CD4-positive, alpha-beta T cell (primary cell): ENCODE measurements around the gene RPS18. TPM values are rescaled to one million over a fixed set of nuclear protein-coding genes. Genes with fewer than 3 reads are reported as not detected.
"Not testable (repeated sequence)": the region's sequence is repeated elsewhere in the genome, so short reads cannot be mapped to it uniquely, and the experiment has no call there.

ENCODE experiments used
- ATAC-seq: fragments of 200-7000 bp; cut with Tn5 transposase; one replicate; pipeline ENCODE4 v1.10.0; 2022; ENCODE audit warnings: mild to moderate bottlenecking; ENCODE audit not compliant: poor library complexity
- CTCF ChIA-PET: fragments of 350-600 bp; sonication (Branson Sonifier 250); formaldehyde crosslinking; loops from one replicate; lab custom pipeline; 2021; ENCODE audit warnings: antibody characterized with exemption, inconsistent platforms; lab: Charles Lee
- POLR2A ChIA-PET: fragments of 350-600 bp; sonication (Branson Sonifier 250); formaldehyde crosslinking; loops from one replicate; lab custom pipeline; 2021; ENCODE audit warnings: antibody characterized with exemption, inconsistent platforms; lab: Charles Lee
- DNase-seq, 14 experiments: peaks; one replicate each; pipeline ENCODE4 v3.0.0-alpha.2; 2013 to 2020; ENCODE audit warnings: mixed read lengths in 2 of 14
- H3K27ac ChIP-seq, 2 donors: one replicate each; pipeline versions ENCODE4 v1.5.1 to v1.7.0; 2013; ENCODE audit warnings: low read length in 2 of 2, low read depth in 1 of 2, mild to moderate bottlenecking in 1 of 2
- H3K27me3 ChIP-seq, 2 experiments: 1 replicate in 1 of 2; 2 replicates in 1 of 2; pipeline versions ENCODE4 v1.6.1 to v1.7.0; 2013; ENCODE audit warnings: low read length in 2 of 2, control low read depth in 1 of 2, mild to moderate bottlenecking in 1 of 2, moderate library complexity in 1 of 2; ENCODE audit not compliant: insufficient read depth in 2 of 2, control insufficient read depth in 1 of 2
- H3K36me3 ChIP-seq: one replicate; pipeline ENCODE4 v1.6.1; 2013; ENCODE audit warnings: low read length, control low read depth; ENCODE audit not compliant: insufficient read depth
- H3K4me1 ChIP-seq: one replicate; pipeline ENCODE4 v1.6.1; 2013; ENCODE audit warnings: low read length, control low read depth; ENCODE audit not compliant: insufficient read depth
- H3K4me3 ChIP-seq: one replicate; pipeline ENCODE4 v1.5.1; 2013; ENCODE audit warnings: mild to moderate bottlenecking, low read length, moderate library complexity
- H3K9me3 ChIP-seq, 2 experiments: 1 replicate in 1 of 2; 2 replicates in 1 of 2; pipeline versions ENCODE4 v1.6.1 to v1.7.0; 2013; ENCODE audit warnings: low read length in 2 of 2, mild to moderate bottlenecking in 2 of 2, control low read depth in 1 of 2, moderate library complexity in 1 of 2; ENCODE audit not compliant: control insufficient read depth in 1 of 2, insufficient read depth in 1 of 2
- H3K27ac Mint-ChIP-seq: one replicate; pipeline ENCODE4 v1.8.0; 2020; ENCODE audit warnings: mixed read lengths
- H3K27me3 Mint-ChIP-seq: one replicate; pipeline ENCODE4 v1.8.0; 2021; ENCODE audit warnings: mixed read lengths
- H3K36me3 Mint-ChIP-seq: one replicate; pipeline ENCODE4 v1.8.0; 2021; ENCODE audit warnings: low read depth, mixed read lengths
- H3K4me1 Mint-ChIP-seq: one replicate; pipeline ENCODE4 v1.8.0; 2021; ENCODE audit warnings: low read depth, mixed read lengths
- H3K4me3 Mint-ChIP-seq: one replicate; pipeline ENCODE4 v1.8.0; 2020; ENCODE audit warnings: mild to moderate bottlenecking, mixed read lengths
- H3K9me3 Mint-ChIP-seq: one replicate; pipeline ENCODE4 v1.8.0; 2020; ENCODE audit warnings: mixed read lengths
- CTCF ChIP-seq: fragments of 200-600 bp; IDR thresholded peaks from one replicate; pipeline ENCODE4 v1.8.0; 2022; ENCODE audit warnings: antibody characterized with exemption, mild to moderate bottlenecking
- intact Hi-C, 2 experiments: fragments of 100-400 bp; cut with DNase I in 1 of 2; cut with micrococcal nuclease in 1 of 2; formaldehyde crosslinking; loops; one replicate each; pipeline versions ENCODE4 v1.15.1 to v1.9.0; 2023 to 2025; cut with DNase I, micrococcal nuclease
- polyA plus RNA-seq, 2 donors: library from polyadenylated mRNA; unstranded; fragments of 120-200 nt; gene quantifications; one replicate each; pipeline ENCODE4 v1.2.1, GENCODE V29; 2013
- total RNA-seq, 174 experiments: library from RNA in 2 of 174; stranded (reverse) in 2 of 174; gene quantifications; one replicate each; pipeline ENCODE4 v1.2.3 and lab custom pipeline; 2021 to 2026

RPS18 gene
- total RNA-seq: 1,000 to 10,000 TPM; 5,159 to 5,309 TPM
- polyA plus RNA-seq (2013, experiment 1 of 2): 10,016 TPM
- polyA plus RNA-seq (2013, experiment 2 of 2): 7,881 TPM
- 946 to 3,356 (median 1,940) reads per million in 172 experiments for total RNA-seq (lab: John Stamatoyannopoulos, UW)

DNA sequence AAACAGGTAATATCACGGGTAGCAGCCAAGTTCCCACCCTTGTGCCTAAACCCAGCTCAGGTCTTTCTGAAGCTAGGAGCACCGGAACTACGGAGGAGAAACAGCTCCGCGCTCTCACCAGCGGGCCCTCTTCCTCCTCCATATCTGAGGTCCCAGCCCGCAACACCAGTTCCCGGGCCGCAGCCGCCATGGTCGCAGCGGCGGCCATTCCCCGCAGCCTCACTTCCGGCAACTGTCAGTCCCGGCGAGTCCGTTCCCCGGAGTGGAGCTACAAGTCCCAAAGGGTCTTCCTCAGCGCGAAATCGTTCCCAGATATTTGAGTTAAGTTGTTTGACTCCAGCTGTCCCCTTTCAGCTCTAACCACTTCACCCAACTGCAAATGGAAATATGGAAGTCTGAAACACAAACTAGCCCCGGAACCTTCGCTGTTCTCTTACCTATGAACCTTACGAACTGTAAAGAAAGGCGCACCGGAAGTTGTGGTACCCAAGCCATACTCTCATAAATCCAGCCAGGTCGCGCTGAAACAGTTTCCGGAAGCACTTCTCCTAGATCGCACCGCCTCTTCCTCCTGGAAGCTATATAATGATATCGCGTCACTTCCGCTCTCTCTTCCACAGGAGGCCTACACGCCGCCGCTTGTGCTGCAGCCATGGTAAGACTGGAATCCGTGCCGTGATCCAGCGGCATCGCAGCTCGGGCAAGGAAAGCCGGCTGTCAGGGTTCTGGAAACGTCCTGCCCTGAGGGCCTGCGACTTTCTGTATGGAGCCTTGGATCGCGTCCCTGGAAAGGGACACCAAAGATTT, at the start of gene RPS18, which contains the start of gene VPS52:
RPS18 (plus strand) TSS at position 608 of the 807 bp plus-strand sequence; CDS start at position 653, 45 bp downstream.
VPS52 (minus strand) TSS at position 409 of the 807 bp plus-strand sequence; CDS start at position 208, 201 bp downstream.
- Histone ChIP-seq H3K27me3 (no peaks in the 10 kb centered on the region), H3K4me1 (peaks cover 62% of the 10 kb centered on the region), H3K4me3 (peak within 1 kb of the TSS; percentile 93), H3K36me3 (peaks cover 74% of the 10 kb centered on the region), H3K9me3 (no peaks in the 10 kb centered on the region), H3K27ac (peak within 1 kb of the TSS; percentile 92)
- Mint-ChIP-seq H3K4me1 (peaks cover 70% of the 10 kb centered on the region), H3K9me3 (no peaks in the 10 kb centered on the region), H3K4me3 (peak within 1 kb of the TSS; percentile 96), H3K36me3 (peaks cover 93% of the 10 kb centered on the region), H3K27ac (peak within 1 kb of the TSS; percentile 97), H3K27me3 (no peaks in the 10 kb centered on the region)
- DNase-seq (peak; percentile 83 to 98 (median 89)), ATAC-seq (peak; percentile 80)
- POLR2A ChIA-PET: interaction anchor here (0.6 to 4.2 kb wide), 39 partner anchors 9 to 1313 kb away, joined by 3 to 105 read pairs (median 5); partner anchors contain the start of genes BAK1, BRD2, CUTA and HLA-DPB1
- CTCF ChIA-PET: interaction anchor here (0.6 to 2.0 kb wide), 9 partner anchors 18 to 1369 kb away, joined by 3 to 16 read pairs (median 4); partner anchors contain the start of genes PFDN6, UQCC2 and WDR46
- intact Hi-C loops: loop anchor here (1.0 to 10.0 kb wide), 11 partner anchors 18 to 1369 kb away; partner anchors contain the start of genes PFDN6 (in 2 of the 2), RXRB (in 2 of the 2), SLC39A7 (in 2 of the 2) and WDR46 (in 2 of the 2)
- TF ChIP-seq CTCF: no peak

- H3K36me3 ChIP-seq, H3K27me3 ChIP-seq, H3K4me1 ChIP-seq, H3K4me3 Mint-ChIP-seq, H3K27ac Mint-ChIP-seq, H3K27ac ChIP-seq, H3K4me1 Mint-ChIP-seq, ATAC-seq, intact Hi-C loops, H3K36me3 Mint-ChIP-seq, DNase-seq, H3K9me3 Mint-ChIP-seq, H3K4me3 ChIP-seq, H3K9me3 ChIP-seq, POLR2A ChIA-PET: not testable (repeated sequence)
- CTCF ChIA-PET: interaction anchor here (0.6 to 0.8 kb wide), 2 partner anchors 22 to 141 kb away, joined by 3 to 5 read pairs; no protein-coding TSS in a partner anchor
- peaks cover 44% of the 10 kb centered on the region for H3K27me3 Mint-ChIP-seq
Observed at GRCh38 chr6:33226503-33227120, 45.3 kb upstream of the RPS18 start.

DNA sequence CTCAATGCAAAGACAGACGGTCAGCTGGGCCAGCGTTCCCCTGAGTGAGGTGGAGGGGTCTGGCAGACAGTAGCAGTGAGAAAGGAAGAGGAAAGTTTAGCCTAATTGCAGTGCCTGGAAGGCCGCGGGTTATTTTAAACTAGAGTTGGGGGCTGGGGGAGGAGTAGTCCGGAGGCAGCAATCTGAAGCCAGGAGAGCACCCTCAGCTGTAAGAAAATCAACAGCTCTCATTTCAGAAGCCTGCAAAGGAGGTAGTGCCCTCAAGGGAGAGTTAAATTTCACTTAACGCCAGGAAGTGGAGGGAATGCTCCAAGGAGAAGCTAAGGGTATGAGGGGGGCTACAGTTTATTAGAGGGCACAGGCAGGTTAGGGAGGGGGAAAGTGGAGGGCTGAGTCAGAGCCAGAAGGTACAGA, 36.6 kb upstream of the RPS18 start:
- peaks cover 47% of the 10 kb centered on the region for H3K27me3 Mint-ChIP-seq
- no peak for DNase-seq
- POLR2A ChIA-PET: interaction anchor here (0.6 kb wide), 1 partner anchor 836 kb away, joined by 4 read pairs; no protein-coding TSS in a partner anchor

More for the DNA sequence above, 36.6 kb upstream of the RPS18 start:
- intact Hi-C loops: no loop called here
- Mint-ChIP-seq H3K9me3 (no peaks in the 10 kb centered on the region), H3K4me1 (peaks cover 2% of the 10 kb centered on the region), H3K27ac (no peak overlapping the region), H3K4me3 (no peak overlapping the region), H3K36me3 (no peaks in the 10 kb centered on the region)
- Histone ChIP-seq H3K36me3 (no peaks in the 10 kb centered on the region), H3K27me3 (peaks cover 11% of the 10 kb centered on the region in 2 experiments), H3K27ac (no peak overlapping the region), H3K4me3 (no peak overlapping the region), H3K9me3 (no peaks in the 10 kb centered on the region), H3K4me1 (no peaks in the 10 kb centered on the region)
- no peak for ATAC-seq
- no peak for TF ChIP-seq CTCF
- CTCF ChIA-PET: no interaction called here
